Stimulated activated naive CD8-positive, alpha-beta T cell treated with anti-CD3 and anti-CD28 coated beads, Interleukin-15, Interleukin-2, amounts not matched to agents 100 U/mL and 50 U/mL, for 24 hours (primary cell): ENCODE data around the gene CLC.
A peak's percentile ranks its signal among the peaks of the same experiment; 100 is the strongest.
"Not testable (repeated sequence)": the region's sequence is repeated elsewhere in the genome, so short reads cannot be mapped to it uniquely, and the experiment has no call there.

Experiments
- ATAC-seq: fragments of 150-1000 bp; cut with Tn5 transposase; one replicate; pipeline ENCODE4 v1.10.0; 2021
- DNase-seq: peaks from one replicate; pipeline ENCODE4 v3.0.0; 2021

Gene CLC

DNA sequence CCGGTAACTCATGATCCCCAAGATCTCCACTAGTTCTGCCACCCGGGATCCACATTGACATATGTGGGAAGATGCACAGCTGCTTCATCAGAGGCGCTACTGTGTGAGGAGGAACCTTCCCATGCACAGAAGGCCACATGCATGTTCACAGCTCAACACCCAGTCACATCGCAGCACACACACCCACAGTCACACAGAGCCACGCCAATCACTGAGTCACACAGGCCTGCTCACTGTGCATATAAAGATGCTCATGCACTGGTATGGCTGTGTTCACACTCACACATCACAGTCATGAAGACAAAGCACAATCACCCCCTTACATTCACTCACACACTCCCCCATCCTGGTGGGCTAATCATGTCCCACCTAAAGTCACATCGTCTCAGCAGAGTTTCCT lies 9.8 kb downstream of the CLC start:
- ATAC-seq (peak; percentile 14), DNase-seq (no peak)

DNA sequence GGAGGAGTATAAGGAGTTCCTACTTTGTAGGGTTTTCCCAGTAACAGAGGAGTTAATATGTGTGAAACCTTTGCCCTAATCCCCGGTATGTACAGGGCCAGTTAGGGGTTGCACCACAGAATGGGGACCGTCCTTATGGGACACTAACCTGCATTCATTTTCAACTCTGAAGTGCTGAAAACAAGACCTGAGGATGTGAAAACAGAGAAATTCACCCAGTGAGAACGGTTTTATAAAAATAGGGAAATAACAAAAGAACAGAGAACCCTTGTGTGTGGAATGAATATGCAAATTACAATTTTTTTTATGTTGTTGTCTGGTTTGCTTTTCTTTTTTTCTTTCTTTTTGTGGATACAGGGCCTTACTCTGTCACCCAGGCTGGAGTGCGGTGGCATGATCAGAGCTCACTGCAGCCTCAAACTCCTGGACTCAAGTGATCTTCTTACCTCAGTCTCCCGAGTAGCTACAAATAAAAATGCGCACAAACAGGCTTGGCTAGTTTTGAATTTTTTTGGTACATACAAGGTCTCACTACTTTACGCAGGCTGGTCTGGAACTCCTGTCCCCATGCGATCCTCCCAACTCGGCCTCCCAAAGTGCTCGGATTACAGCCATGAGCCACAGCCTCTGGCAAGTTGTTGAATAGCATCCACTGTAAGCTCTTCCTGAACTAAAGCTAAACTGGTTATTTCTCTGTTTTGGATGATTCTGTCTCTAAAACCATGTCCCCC lies 10.6 kb downstream of the CLC start:
- DNase-seq (no peak), ATAC-seq (no peak)

GRCh38 chr19:39725995-39726394 lies 11.8 kb downstream of the CLC start:
- DNase-seq (no peak), ATAC-seq (no peak)

- not testable (repeated sequence) for DNase-seq, ATAC-seq
Measured at GRCh38 chr19:39720144-39720543, 17.7 kb downstream of the CLC start.

- ATAC-seq (no peak), DNase-seq (no peak)
Measured at GRCh38 chr19:39710333-39710890, 27.4 kb downstream of the CLC start.

DNA sequence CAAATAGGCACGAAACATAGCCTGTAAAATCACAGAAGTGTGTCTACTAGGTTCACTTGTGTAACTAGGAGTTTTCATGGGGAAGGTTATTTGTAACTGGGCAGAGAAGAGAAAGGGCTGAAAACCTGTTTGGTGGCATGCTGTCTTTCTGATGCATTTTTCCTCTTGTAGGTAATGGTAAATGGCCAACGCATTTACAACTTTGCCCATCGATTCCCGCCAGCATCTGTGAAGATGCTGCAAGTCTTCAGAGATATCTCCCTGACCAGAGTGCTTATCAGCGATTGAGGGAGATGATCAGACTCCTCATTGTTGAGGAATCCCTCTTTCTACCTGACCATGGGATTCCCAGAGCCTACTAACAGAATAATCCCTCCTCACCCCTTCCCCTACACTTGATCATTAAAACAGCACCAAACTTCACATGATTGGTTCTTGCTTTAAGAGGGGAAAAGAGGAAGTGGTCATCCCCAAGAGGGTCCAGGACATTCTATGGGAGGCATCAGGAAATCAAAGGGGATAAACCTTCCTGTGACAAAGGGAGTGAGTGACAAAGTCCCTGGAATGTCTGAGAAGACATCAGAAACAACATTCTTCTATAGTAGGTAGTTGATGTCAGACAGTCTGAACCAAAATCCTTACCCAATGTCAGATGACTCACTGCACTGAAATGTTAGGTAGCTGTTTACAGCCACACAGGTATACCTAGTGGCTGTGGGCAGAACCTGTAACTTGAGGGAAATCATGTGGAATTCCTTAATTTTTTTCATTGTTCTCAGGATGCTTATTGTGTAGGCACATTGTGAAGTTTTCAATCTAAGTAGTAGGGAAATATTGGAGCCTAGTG lies 28.6 kb downstream of the CLC start:
- no peak for ATAC-seq
- DNase-seq, result no peak

GRCh38 chr19:39708594-39708993 lies 29.2 kb downstream of the CLC start:
- DNase-seq (no peak), ATAC-seq (no peak)

DNA sequence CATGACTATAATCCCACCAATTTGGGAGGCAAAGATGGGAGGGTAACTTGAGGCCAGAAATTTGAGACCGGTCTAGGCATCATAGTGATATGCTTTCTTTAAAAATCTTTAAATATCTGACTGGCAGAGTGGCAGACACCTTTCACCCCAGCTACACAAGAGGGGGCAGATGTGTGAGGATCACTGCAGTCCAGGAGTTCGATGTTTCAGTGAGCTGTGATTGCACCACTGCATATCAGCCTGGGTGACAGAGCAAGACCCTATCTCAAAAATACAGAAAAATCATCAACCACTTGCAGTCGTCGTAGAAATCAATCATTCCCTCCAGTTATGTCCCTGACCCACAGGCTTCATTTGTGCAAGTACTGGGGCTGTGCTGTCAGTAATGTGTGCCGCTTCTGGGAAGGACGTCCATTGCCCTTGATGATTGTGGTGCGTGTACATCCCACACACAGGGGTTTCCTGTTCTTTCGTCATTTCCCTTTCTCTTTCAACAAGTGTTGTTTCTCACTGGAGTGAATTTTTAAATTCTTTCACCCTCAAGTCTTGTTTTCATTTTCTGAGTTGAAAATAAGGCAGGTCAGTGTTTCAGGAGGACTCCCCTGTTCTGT lies 32.1 kb downstream of the CLC start:
- ATAC-seq, result no peak
- no peak for DNase-seq

DNA sequence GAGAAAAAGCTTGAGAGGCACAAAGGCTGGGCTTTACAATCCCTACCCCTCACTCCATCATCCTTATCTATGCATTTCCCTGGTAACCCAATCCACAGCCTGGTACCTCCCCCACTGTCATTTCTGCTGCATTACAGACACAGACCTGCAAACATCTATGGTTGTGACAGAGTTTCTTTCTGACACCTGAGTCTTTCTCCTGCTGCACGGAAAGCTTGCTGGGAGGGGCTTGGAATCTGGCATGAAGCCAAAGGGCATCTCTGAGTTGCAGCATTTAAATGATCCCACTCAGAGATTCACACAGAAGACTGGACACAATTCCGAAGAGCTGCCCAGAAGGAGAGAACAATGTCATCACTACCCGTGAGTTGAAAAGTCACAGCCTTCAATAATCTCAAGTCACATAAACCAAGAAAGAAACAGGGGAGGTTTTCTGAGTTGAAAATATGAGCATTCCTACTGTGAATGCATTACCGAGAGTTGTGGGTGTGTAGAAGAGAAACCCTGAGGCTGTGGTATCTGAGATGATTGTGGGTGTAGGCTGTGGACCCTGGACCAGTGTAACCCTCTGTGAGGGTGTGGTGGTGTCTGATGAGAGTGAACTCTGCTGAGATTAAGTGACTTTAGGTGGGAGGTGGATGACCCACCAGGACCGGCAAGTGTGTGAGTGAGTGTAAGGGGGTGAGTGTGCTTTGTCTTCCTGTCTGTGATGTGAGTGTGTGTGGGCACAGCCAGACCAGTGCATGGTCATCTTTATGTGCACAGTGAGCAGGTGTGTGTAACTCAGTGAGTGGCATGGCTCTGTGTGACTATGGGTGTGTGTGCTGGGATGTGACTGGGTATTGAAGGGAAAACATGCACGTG lies 33.4 kb downstream of the CLC start, which contains the start of gene LGALS14:
LGALS14 (plus strand) TSS at position 301 of the 864 bp plus-strand sequence; CDS start at position 349, 48 bp downstream.
- DNase-seq (no peak), ATAC-seq (peak; percentile 81)

- no peak for DNase-seq
- no peak for ATAC-seq
Measured at GRCh38 chr19:39701291-39701690, 36.5 kb downstream of the CLC start.

DNA sequence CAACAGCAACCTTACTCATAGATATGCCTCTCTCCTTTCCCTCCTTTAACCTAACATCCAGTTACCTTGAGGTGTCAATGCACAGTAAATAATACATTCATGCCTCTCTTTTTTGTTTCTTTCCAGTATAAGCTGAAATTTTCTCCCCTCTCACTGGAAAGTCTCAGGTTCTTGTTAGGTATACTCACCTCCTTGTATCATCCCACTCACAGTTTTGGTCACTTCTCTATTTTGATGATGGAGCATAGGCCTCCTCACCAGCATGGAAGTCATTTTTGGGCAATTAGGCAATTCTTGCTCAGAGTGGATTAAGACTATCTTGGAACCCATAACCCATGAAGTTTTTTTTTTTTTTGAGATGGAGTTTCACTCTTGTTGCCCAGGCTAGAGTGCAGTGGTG lies 39.3 kb downstream of the CLC start:
- DNase-seq, result no peak
- ATAC-seq, result no peak

DNA sequence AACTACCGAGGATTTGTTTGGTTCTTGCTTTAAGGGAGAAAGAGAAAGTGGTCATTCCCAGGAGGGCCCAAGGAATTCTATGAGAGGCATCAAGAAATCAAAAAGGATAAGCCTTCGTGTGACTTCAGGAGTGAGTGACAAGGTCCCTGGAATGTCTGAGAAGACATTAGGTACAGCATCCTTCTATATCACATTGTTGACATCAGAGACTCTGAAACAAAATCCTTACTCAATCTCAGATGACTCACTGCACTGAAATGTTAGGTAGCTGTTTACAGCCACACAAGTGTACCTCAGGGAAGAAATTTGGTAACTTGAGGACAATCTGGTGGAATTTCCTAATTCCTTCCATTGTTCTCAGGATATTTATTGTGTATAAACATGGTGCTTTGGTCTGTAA lies 41.4 kb downstream of the CLC start:
- ATAC-seq (no peak), DNase-seq (no peak)

DNA sequence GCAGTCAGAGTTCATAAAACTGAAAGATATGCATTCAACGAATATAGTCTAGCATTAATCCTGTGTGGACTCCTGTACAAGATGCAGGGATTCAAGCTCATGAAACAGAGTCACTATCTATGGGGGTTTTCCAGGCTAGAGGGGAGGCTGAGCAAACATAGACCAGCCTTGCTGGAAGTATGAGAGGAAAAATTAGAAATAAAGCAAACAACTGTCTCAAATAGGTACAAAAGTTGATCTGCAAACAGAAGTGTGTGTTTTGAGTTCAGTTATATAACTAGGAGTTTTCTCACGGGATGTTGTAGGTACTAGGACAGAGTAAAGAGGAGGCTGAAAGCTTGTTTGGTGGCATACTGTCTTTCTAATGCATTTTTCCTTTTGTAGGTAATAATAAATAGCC lies 42.1 kb downstream of the CLC start:
- ATAC-seq (no peak), DNase-seq (no peak)

- ATAC-seq (no peak), DNase-seq (no peak)
Measured at GRCh38 chr19:39692822-39693221, 45.0 kb downstream of the CLC start.

- no peak for ATAC-seq
- DNase-seq, result no peak
Measured at GRCh38 chr19:39692166-39692565, 45.7 kb downstream of the CLC start.

DNA sequence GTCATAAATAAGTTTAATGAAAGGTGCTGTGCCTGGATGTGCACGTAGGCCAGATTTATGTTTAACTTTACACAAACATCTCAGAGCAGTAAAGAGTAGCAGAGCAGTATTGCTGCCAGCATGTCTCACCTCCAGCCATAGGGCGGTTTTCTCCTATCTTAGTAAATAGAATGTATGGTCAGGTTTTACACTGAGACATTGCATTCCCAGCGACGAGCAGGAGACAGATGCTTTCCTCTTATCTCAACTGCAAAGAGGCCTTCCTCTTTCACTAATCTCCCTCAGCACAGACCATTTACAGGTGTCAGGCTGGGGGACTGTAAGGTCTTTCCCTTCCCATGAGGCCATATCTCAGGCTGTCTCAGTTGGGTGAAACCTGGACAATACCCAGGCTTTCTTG lies 49.2 kb downstream of the CLC start:
- DNase-seq, ATAC-seq: not testable (repeated sequence)

GRCh38 chr19:39686739-39687138 lies 51.1 kb downstream of the CLC start:
- no peak for ATAC-seq
- DNase-seq, result no peak

DNA sequence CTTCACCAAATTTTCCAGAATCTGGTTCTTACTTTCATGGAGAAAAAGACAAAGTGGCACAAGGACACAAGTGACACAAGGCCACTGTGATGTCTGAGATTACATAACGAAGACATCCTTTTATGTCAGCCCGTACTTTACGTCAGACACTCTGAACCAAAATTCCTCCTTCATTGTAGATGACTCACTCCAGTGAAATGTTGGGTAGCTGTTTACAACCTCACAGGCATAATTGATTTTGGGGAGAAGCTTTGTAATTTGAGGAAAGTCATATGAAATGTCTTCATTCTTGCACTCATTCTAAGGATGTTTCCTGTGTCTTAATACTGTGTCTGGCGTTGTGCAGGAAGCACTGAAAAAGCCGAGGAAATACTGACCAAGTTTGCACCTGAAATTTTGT lies 53.6 kb downstream of the CLC start:
- ATAC-seq (no peak), DNase-seq (no peak)

- no peak for DNase-seq
Measured at GRCh38 chr19:39681416-39681815, 56.4 kb downstream of the CLC start.

More at GRCh38 chr19:39681416-39681815, 56.4 kb downstream of the CLC start:
- no peak for ATAC-seq
